ENCODE measurements around the gene TALDO1. TPM values are rescaled to one million over a fixed set of nuclear protein-coding genes. Genes with fewer than 3 reads are reported as not detected.

The TALDO1 gene
- total RNA-seq, 2 donors from 2014 or later, result 124 to 285 TPM

- Histone ChIP-seq H3K36me3 (no peaks in the 10 kb centered on the region), H3K9me3 (no peaks in the 10 kb centered on the region), H3K27me3 (replicated peaks; ENCODE audit: insufficient read depth) (no peaks in the 10 kb centered on the region), H3K27ac (no peak within 1 kb of the TSS), H3K4me1 (replicated peaks) (no peaks in the 10 kb centered on the region), H3K4me3 (no peak within 1 kb of the TSS)
- WGBS, result 7% methylated on average over 25 of the region's 44 CpGs
- no peak for TF ChIP-seq POLR2AphosphoS5 (IDR thresholded peaks at IDR 0.05)
- no peak for TF ChIP-seq POLR2A (IDR thresholded peaks at IDR 0.05)
- TF ChIP-seq CTCF (IDR thresholded peaks at IDR 0.05), result no peak
- intact Hi-C loops (cut with DNase I), result loop anchor here (10.0 kb wide), 1 partner anchor 125 kb away; no protein-coding TSS in a partner anchor
- no peak for DNase-seq (ENCODE audit: low spot score)
Observed at GRCh38 chr11:789943-790342, 42.7 kb downstream of the TALDO1 start, which contains the start of gene CEND1. Gene CEND1 (minus strand): TSS chr11:790090. CDS start chr11:788576, 1,514 bp downstream.

- Histone ChIP-seq H3K4me3 (no peak overlapping the region), H3K9me3 (no peaks in the 10 kb centered on the region), H3K36me3 (no peaks in the 10 kb centered on the region), H3K27me3 (replicated peaks; ENCODE audit: insufficient read depth) (no peaks in the 10 kb centered on the region), H3K27ac (no peak overlapping the region), H3K4me1 (replicated peaks) (peaks cover 8% of the 10 kb centered on the region)
- TF ChIP-seq POLR2AphosphoS5 (IDR thresholded peaks at IDR 0.05) (no peak), CTCF (IDR thresholded peaks at IDR 0.05) (no peak), POLR2A (IDR thresholded peaks at IDR 0.05) (no peak)
- intact Hi-C loops (cut with DNase I), result no loop called here
- DNase-seq (ENCODE audit: low spot score), result no peak
- 62% methylated on average over 18 of the region's 18 CpGs for WGBS
Observed at GRCh38 chr11:790721-791564, 43.7 kb downstream of the TALDO1 start.

DNA sequence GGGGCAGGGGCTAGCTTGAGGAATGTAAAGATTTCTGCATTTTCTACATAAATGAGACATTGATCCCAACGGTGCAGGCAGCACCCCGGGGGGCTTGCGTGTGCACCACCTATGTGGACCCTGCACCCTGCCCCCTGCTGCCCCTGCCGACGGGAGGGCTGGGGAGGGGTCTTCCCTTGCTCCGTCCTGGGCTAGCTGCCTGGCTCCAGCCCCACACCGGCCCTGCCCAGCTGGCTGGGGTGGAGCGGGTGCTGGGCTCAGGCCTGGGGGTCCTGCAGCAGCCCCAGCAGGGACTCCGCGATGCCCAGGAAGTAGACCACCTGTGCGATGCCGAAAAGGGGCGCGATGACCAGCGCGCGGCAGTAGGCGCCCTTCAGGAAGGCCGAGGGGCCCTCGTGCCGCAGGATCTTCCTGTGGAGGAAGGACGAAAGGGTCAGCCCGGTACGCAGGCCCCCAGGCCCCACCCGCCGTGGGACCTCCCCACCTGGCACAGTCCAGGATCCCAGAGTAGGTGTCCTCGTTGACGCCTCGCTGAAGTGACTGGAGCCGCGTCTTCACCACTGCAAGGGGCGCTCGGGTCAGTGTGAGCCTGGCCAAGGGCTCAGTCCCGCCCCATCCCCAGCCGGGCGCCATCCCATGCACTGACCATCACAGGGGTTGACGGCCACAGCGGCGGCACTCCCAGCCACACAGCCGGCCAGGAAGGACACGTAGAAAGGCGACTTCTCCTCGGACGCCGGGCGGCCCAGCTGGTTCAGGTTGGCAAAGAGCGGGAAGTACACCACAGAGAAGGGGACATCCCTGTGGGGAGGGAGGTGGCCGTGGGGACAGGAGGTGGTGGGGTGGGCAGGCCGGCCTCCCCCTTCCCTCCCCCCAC, 44.6 kb downstream of the TALDO1 start:
- no peak for DNase-seq (ENCODE audit: low spot score)
- WGBS, result 88% methylated on average over 27 of the region's 49 CpGs

DNA sequence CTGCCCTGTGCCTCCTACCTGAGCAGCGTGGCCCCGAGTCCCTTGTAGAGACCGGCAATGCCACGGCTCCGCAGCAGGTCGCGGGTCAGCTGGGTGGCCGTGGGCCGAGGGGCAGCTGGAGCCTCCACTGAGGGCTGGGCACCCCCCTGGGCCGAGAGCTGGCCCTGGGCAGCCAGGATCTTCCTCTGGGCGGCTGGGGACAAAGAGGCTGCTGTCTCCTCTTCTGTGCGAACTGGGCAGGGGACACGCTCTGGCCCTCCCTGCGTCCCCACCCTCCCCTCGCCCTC, 45.2 kb downstream of the TALDO1 start:
- no peaks in the 10 kb centered on the region for H3K27me3 ChIP-seq (replicated peaks; ENCODE audit: insufficient read depth)
- H3K27ac ChIP-seq, result no peak overlapping the region
- WGBS, result 91% methylated on average over 15 of the region's 15 CpGs
- intact Hi-C loops (cut with DNase I), result no loop called here
- peaks cover 16% of the 10 kb centered on the region for H3K4me1 ChIP-seq (replicated peaks)
- no peaks in the 10 kb centered on the region for H3K36me3 ChIP-seq
- no peak for DNase-seq (ENCODE audit: low spot score)
- H3K4me3 ChIP-seq, result no peak overlapping the region
- TF ChIP-seq POLR2A (IDR thresholded peaks at IDR 0.05) (no peak), CTCF (IDR thresholded peaks at IDR 0.05) (no peak), POLR2AphosphoS5 (IDR thresholded peaks at IDR 0.05) (no peak)
- H3K9me3 ChIP-seq, result no peaks in the 10 kb centered on the region

More for the DNA sequence above, 44.6 kb downstream of the TALDO1 start:
- intact Hi-C loops (cut with DNase I), result no loop called here
- H3K27ac ChIP-seq, result no peak overlapping the region
- no peaks in the 10 kb centered on the region for H3K9me3 ChIP-seq
- H3K36me3 ChIP-seq, result no peaks in the 10 kb centered on the region
- H3K27me3 ChIP-seq (replicated peaks; ENCODE audit: insufficient read depth), result no peaks in the 10 kb centered on the region
- peaks cover 14% of the 10 kb centered on the region for H3K4me1 ChIP-seq (replicated peaks)
- no peak for TF ChIP-seq CTCF (IDR thresholded peaks at IDR 0.05)
- TF ChIP-seq POLR2AphosphoS5 (IDR thresholded peaks at IDR 0.05), result no peak
- TF ChIP-seq POLR2A (IDR thresholded peaks at IDR 0.05), result no peak
- no peak overlapping the region for H3K4me3 ChIP-seq

All from prostate gland (tissue), 2 donors.